ENCODE data around the gene SLC35G2.

DNA sequence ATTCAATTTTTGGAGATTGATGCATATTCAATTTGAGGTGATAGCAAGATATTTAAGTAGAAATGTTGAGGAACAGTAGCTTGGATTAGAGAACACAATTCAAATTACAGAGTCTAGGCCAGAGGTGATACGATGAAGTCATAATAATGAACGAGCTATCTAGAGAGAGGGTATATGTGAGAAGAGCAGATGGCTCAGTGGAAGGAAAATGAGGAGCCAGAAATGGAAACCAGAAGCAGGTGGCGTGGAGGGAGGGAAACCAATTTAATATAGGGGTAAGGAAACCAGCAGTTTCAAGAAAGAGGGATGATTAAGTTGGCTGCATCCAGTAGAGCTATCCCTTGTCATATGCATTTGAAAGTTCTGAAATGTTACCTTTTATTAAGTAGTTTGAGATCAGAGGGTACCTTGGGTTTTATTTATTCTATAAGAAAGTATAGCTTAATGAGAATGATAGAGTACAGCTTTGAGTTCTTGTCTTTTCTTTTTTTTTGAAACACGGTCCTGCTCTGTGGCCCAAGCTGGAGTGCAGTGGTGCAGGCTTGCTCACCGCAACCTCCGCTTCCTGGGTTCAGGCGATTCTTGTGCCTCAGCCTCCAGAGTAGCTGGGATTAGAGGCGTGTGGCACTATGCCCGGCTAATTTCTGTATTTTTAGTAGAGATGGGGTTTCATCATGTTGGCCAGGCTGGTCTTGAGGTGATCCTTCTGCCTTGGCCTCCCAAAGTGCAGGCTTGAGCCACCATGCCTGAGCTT lies 65.2 kb downstream of the SLC35G2 start:
- TF ChIP-seq, protein P1, sequence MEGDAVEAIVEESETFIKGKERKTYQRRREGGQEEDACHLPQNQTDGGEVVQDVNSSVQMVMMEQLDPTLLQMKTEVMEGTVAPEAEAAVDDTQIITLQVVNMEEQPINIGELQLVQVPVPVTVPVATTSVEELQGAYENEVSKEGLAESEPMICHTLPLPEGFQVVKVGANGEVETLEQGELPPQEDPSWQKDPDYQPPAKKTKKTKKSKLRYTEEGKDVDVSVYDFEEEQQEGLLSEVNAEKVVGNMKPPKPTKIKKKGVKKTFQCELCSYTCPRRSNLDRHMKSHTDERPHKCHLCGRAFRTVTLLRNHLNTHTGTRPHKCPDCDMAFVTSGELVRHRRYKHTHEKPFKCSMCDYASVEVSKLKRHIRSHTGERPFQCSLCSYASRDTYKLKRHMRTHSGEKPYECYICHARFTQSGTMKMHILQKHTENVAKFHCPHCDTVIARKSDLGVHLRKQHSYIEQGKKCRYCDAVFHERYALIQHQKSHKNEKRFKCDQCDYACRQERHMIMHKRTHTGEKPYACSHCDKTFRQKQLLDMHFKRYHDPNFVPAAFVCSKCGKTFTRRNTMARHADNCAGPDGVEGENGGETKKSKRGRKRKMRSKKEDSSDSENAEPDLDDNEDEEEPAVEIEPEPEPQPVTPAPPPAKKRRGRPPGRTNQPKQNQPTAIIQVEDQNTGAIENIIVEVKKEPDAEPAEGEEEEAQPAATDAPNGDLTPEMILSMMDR (IDR thresholded peaks at IDR 0.05; ENCODE audit: insufficient read depth, low read depth, low read length): no peak
- TF ChIP-seq EZH2 (IDR thresholded peaks at IDR 0.05; ENCODE audit: insufficient read depth, low read length): no peak

Measured in astrocyte (in vitro differentiated cells and primary cell).